Neural cell (in vitro differentiated cells): ENCODE data around the gene ARF5. TPM values are rescaled to one million over a fixed set of nuclear protein-coding genes. Genes with fewer than 3 reads are reported as not detected.

Experiments
- H2AFZ ChIP-seq: fragments of 200-600, 300-800 bp; sonication (generic), shearing (Covaris generic); 2 replicates; pipeline ENCODE4 v1.6.0; 2014; ENCODE audit warnings: low read depth, mild to moderate bottlenecking, antibody characterized with exemption, low read length, moderate library complexity
- H3F3A ChIP-seq: fragments of 200-600 bp; shearing (Covaris generic); 2 replicates; pipeline ENCODE4 v1.6.1; 2016; ENCODE audit warnings: mild to moderate bottlenecking, moderate library complexity, mixed read lengths, antibody characterized with exemption, low read length; ENCODE audit not compliant: insufficient read depth, poor library complexity, severe bottlenecking
- H3K27ac ChIP-seq: fragments of 200-600, 300-800 bp; sonication (generic), shearing (Covaris generic); 2 replicates; pipeline ENCODE4 v1.5.1; 2014; ENCODE audit warnings: mild to moderate bottlenecking, low read length, moderate library complexity
- H3K27me3 ChIP-seq: fragments of 300-800, 200-600 bp; sonication (generic), shearing (Covaris generic); 2 replicates; pipeline ENCODE4 v1.6.0; 2014; ENCODE audit warnings: mild to moderate bottlenecking, low read depth, low read length, moderate library complexity; ENCODE audit not compliant: insufficient read depth
- H3K36me3 ChIP-seq: fragments of 300-800, 200-600 bp; sonication (generic), shearing (Covaris generic); 2 replicates; pipeline ENCODE4 v1.5.1; 2014; ENCODE audit warnings: mild to moderate bottlenecking, antibody characterized with exemption, low read length, moderate library complexity; ENCODE audit not compliant: insufficient read depth
- H3K4me2 ChIP-seq: fragments of 300-800, 200-600 bp; sonication (generic), shearing (Covaris generic); 2 replicates; pipeline ENCODE4 v1.6.0; 2014; ENCODE audit warnings: mild to moderate bottlenecking, low read length
- H3K4me3 ChIP-seq: fragments of 300-800, 200-600 bp; sonication (generic), shearing (Covaris generic); 2 replicates; pipeline ENCODE4 v1.5.1; 2014; ENCODE audit warnings: mild to moderate bottlenecking, low read length, moderate library complexity
- H3K79me2 ChIP-seq: fragments of 200-600 bp; shearing (Covaris generic); replicated peaks from 2 replicates; pipeline ENCODE4 v1.6.0; 2014; ENCODE audit warnings: mild to moderate bottlenecking, low read length, moderate library complexity; ENCODE audit not compliant: insufficient read depth
- H3K9ac ChIP-seq: fragments of 300-800, 200-600 bp; sonication (generic), shearing (Covaris generic); 2 replicates; pipeline ENCODE4 v1.6.1; 2016; ENCODE audit warnings: mild to moderate bottlenecking, low read length, mixed read lengths
- H3K9me2 ChIP-seq: fragments of 200-600 bp; shearing (Covaris generic); 2 replicates; pipeline ENCODE4 v1.6.1; 2016; ENCODE audit warnings: mild to moderate bottlenecking, low read length, mixed read lengths; ENCODE audit not compliant: insufficient read depth
- H3K9me3 ChIP-seq: fragments of 200-600, 300-800 bp; sonication (generic), shearing (Covaris generic); 2 replicates; pipeline ENCODE4 v1.6.1; 2016; ENCODE audit warnings: mild to moderate bottlenecking, mixed run types, low read length, moderate library complexity, mixed read lengths
- H4K20me1 ChIP-seq: fragments of 200-600 bp; shearing (Covaris generic); 2 replicates; pipeline ENCODE4 v1.6.1; 2016; ENCODE audit warnings: mild to moderate bottlenecking, mixed run types; ENCODE audit not compliant: insufficient read depth
- CTCF ChIP-seq: fragments of 450-650 bp; IDR thresholded peaks from 2 replicates; pipeline ENCODE4 v1.5.1; 2014; ENCODE audit warnings: antibody characterized with exemption, mild to moderate bottlenecking, moderate library complexity; ENCODE audit not compliant: poor library complexity, severe bottlenecking
- EP300 ChIP-seq: fragments of 450-650 bp; conservative IDR thresholded peaks from 2 replicates; pipeline ENCODE4 v1.6.1; 2014; ENCODE audit warnings: antibody characterized with exemption, mild to moderate bottlenecking, moderate library complexity; ENCODE audit not compliant: poor library complexity, severe bottlenecking
- EZH2 ChIP-seq: fragments of 200-600, 300-800 bp; shearing (Covaris generic), sonication (generic); IDR thresholded peaks from 2 replicates; pipeline ENCODE4 v1.6.1; 2014; ENCODE audit warnings: antibody characterized with exemption, low read length, borderline replicate concordance, mild to moderate bottlenecking; ENCODE audit not compliant: insufficient read depth, poor library complexity, severe bottlenecking
- MXI1 ChIP-seq: fragments of 450-650 bp; conservative IDR thresholded peaks from 2 replicates; pipeline ENCODE4 v1.6.1; 2014; ENCODE audit warnings: antibody characterized with exemption, mild to moderate bottlenecking; ENCODE audit not compliant: poor library complexity, severe bottlenecking
- POLR2AphosphoS5 ChIP-seq: IDR thresholded peaks from 2 replicates; pipeline ENCODE4 v1.6.1; 2012
- RAD21 ChIP-seq: fragments of 450-650 bp; conservative IDR thresholded peaks from 2 replicates; pipeline ENCODE4 v1.6.1; 2014; ENCODE audit warnings: antibody characterized with exemption, mild to moderate bottlenecking, moderate library complexity
- REST ChIP-seq: IDR thresholded peaks from 2 replicates; pipeline ENCODE4 v1.6.1; 2012; ENCODE audit warnings: borderline replicate concordance
- SMC3 ChIP-seq: fragments of 450-650 bp; conservative IDR thresholded peaks from 2 replicates; pipeline ENCODE4 v1.6.1; 2014; ENCODE audit warnings: antibody characterized with exemption, mild to moderate bottlenecking, moderate library complexity; ENCODE audit not compliant: poor library complexity
- TAF1 ChIP-seq: IDR thresholded peaks from 2 replicates; pipeline ENCODE4 v1.6.1; 2012; ENCODE audit warnings: low read depth
- polyA plus RNA-seq: library from polyadenylated mRNA; depleted of rRNA; stranded (reverse); fragments of >200 nt; gene quantifications from 2 replicates; pipeline ENCODE4 v1.2.3, GENCODE V29; 2014

ARF5 gene
- polyA plus RNA-seq, 1 donor from 2014 or later, result 582 TPM

- no peaks in the 10 kb centered on the region for H3F3A ChIP-seq
- no peaks in the 10 kb centered on the region for H4K20me1 ChIP-seq
- H3K9me3 ChIP-seq, result no peaks in the 10 kb centered on the region
- H3K79me2 ChIP-seq, result no peaks in the 10 kb centered on the region
- no peak overlapping the region for H2AFZ ChIP-seq
- no peaks in the 10 kb centered on the region for H3K27me3 ChIP-seq
- no peaks in the 10 kb centered on the region for H3K36me3 ChIP-seq
- H3K9ac ChIP-seq, result no peak overlapping the region
- no peak overlapping the region for H3K27ac ChIP-seq
- H3K9me2 ChIP-seq, result no peaks in the 10 kb centered on the region
- no peak overlapping the region for H3K4me3 ChIP-seq
- H3K4me2 ChIP-seq, result no peak overlapping the region
- TF ChIP-seq SMC3 (no peak), POLR2AphosphoS5 (no peak), EZH2 (no peak), RAD21 (no peak), CTCF (no peak), REST (no peak), MXI1 (no peak), EP300 (no peak), TAF1 (no peak)
These were observed 7.5 kb downstream of the ARF5 start for GRCh38 chr7:127595737-127596136.

GRCh38 chr7:127598318-127598717, 10.1 kb downstream of the ARF5 start:
- Histone ChIP-seq H4K20me1 (no peaks in the 10 kb centered on the region), H3K36me3 (no peaks in the 10 kb centered on the region), H3K9me3 (no peaks in the 10 kb centered on the region), H3K4me2 (no peak overlapping the region), H3K9me2 (no peaks in the 10 kb centered on the region), H3K27ac (no peak overlapping the region), H3K79me2 (no peaks in the 10 kb centered on the region), H3F3A (no peaks in the 10 kb centered on the region), H3K4me3 (no peak overlapping the region), H2AFZ (no peak overlapping the region), H3K27me3 (no peaks in the 10 kb centered on the region), H3K9ac (no peak overlapping the region)
- TF ChIP-seq TAF1 (no peak), RAD21 (no peak), EP300 (no peak), CTCF (no peak), EZH2 (no peak), POLR2AphosphoS5 (no peak)
